A549 (cell line): Measurements from ENCODE around the gene ACSF3. TPM values are rescaled to one million over a fixed set of nuclear protein-coding genes. Genes with fewer than 3 reads are reported as not detected.
A peak's percentile ranks its signal among the peaks of the same experiment; 100 is the strongest.

Source experiments
- ATAC-seq, 2 experiments: fragments of 200-7000 bp in 1 of 2; fragments of >200 bp in 1 of 2; cut with Nextera tagmentation in 1 of 2; cut with Tn5 transposase in 1 of 2; 3 replicates each; pipeline versions ENCODE4 v1.8.0 to v1.9.1; 2018 to 2020; ENCODE audit warnings: mild to moderate bottlenecking in 1 of 2, moderate library complexity in 1 of 2
- CTCF ChIA-PET: fragments of 300-600 bp; sonication (Branson Sonifier 250); formaldehyde crosslinking; extraction: SDS; loops from one replicate; lab custom pipeline; 2021; ENCODE audit warnings: antibody characterized with exemption, inconsistent platforms; lab: Yijun Ruan, JAX
- POLR2A ChIA-PET: fragments of 350-600 bp; formaldehyde crosslinking; extraction: SDS; loops from one replicate; lab custom pipeline; 2021; ENCODE audit warnings: antibody characterized with exemption, inconsistent platforms; lab: Yijun Ruan, JAX
- DNase-seq, 2 experiments: peaks; one replicate each; pipeline versions ENCODE4 v3.0.0 to v3.0.0-alpha.2; 2011 to 2016; ENCODE audit warnings: low read depth in 1 of 2, low spot score in 1 of 2
- FAIRE-seq: peaks from 2 replicates; lab custom pipeline; 2011; peaks lifted over from hg19 to GRCh38; lab: Jason Lieb, UNC
- H3K27ac ChIP-seq, 2 experiments: fragments of >200 bp; sonication (Bioruptor Twin); formaldehyde crosslinking; 3 replicates each; pipeline ENCODE4 v1.5.1; 2016 to 2017
- H3K4me1 ChIP-seq: fragments of >200 bp; sonication (Bioruptor Twin); formaldehyde crosslinking; 3 replicates; pipeline ENCODE4 v1.6.1; 2016
- H3K4me2 ChIP-seq: fragments of >200 bp; sonication (Bioruptor Twin); formaldehyde crosslinking; 3 replicates; pipeline ENCODE4 v1.6.1; 2016
- H3K4me3 ChIP-seq: fragments of >200 bp; sonication (Bioruptor Twin); formaldehyde crosslinking; 3 replicates; pipeline ENCODE4 v1.5.1; 2016
- H3K9me3 ChIP-seq: fragments of >200 bp; sonication (Bioruptor Twin); formaldehyde crosslinking; 3 replicates; pipeline ENCODE4 v1.6.1; 2016
- CBX2 ChIP-seq: fragments of 200-600 bp; sonication (generic); IDR thresholded peaks from 2 replicates; pipeline ENCODE4 v1.6.1; 2016; ENCODE audit warnings: low read depth, mild to moderate bottlenecking, borderline replicate concordance
- CBX8 ChIP-seq: fragments of 200-600 bp; sonication (generic); IDR thresholded peaks from 2 replicates; pipeline ENCODE4 v1.6.1; 2016
- CHD2 ChIP-seq: fragments of 150-350 bp; IDR thresholded peaks from 2 replicates; pipeline ENCODE4 v1.6.1; 2014; ENCODE audit warnings: low read length; ENCODE audit not compliant: partially characterized antibody
- E2F6 ChIP-seq: IDR thresholded peaks from 2 replicates; pipeline ENCODE4 v1.6.1; 2012; ENCODE audit warnings: low read depth, borderline replicate concordance
- EHMT2 ChIP-seq: fragments of 200-600 bp; sonication (generic); IDR thresholded peaks from 2 replicates; pipeline ENCODE4 v1.6.1; 2016; ENCODE audit warnings: antibody characterized with exemption, low read depth, mild to moderate bottlenecking, moderate library complexity
- EP300 ChIP-seq, 2 experiments: fragments of >200 bp; sonication (Bioruptor Twin); formaldehyde crosslinking; IDR thresholded peaks; 2 replicates in 1 of 2; 3 replicates in 1 of 2; pipeline ENCODE4 v1.6.1; 2016 to 2017
- ESRRA ChIP-seq: fragments of 150-350 bp; IDR thresholded peaks from 2 replicates; pipeline ENCODE4 v1.6.1; 2014; ENCODE audit warnings: mild to moderate bottlenecking, low read length, borderline replicate concordance
- HOXB5 ChIP-seq: fragments of 250-450 bp; sonication (Bioruptor Pico); IDR thresholded peaks from 2 replicates; pipeline ENCODE4 v1.5.0; 2020; ENCODE audit warnings: mild to moderate bottlenecking, moderate library complexity
- JUN ChIP-seq, 2 experiments: fragments of >200 bp; sonication (Bioruptor Twin); formaldehyde crosslinking; IDR thresholded peaks; 2 replicates in 1 of 2; 3 replicates in 1 of 2; pipeline ENCODE4 v1.6.1; 2016 to 2017
- JUNB ChIP-seq: fragments of >200 bp; sonication (Bioruptor Twin); formaldehyde crosslinking; IDR thresholded peaks from 2 replicates; pipeline ENCODE4 v1.6.1; 2016
- KDM1A ChIP-seq: fragments of 200-600 bp; sonication (generic); IDR thresholded peaks from 2 replicates; pipeline ENCODE4 v1.6.1; 2016; ENCODE audit warnings: low read depth, mild to moderate bottlenecking
- MAFK ChIP-seq: fragments of 450-650 bp; IDR thresholded peaks from 2 replicates; pipeline ENCODE4 v1.6.1; 2014; ENCODE audit not compliant: partially characterized antibody
- MYC ChIP-seq: IDR thresholded peaks from 2 replicates; pipeline ENCODE4 v1.6.1; 2012; ENCODE audit warnings: mild to moderate bottlenecking, inconsistent platforms, low read length, improper control_type of control experiment, borderline replicate concordance
- NR3C1 ChIP-seq: fragments of >200 bp; sonication (Bioruptor Twin); formaldehyde crosslinking; IDR thresholded peaks from 3 replicates; pipeline ENCODE4 v1.6.1; 2017
- PHF8 ChIP-seq: fragments of 200-600 bp; sonication (generic); IDR thresholded peaks from 2 replicates; pipeline ENCODE4 v1.6.1; 2016; ENCODE audit warnings: low read depth, mild to moderate bottlenecking, antibody characterized with exemption, moderate library complexity, borderline replicate concordance
- POLR2AphosphoS2 ChIP-seq: conservative IDR thresholded peaks from 2 replicates; pipeline ENCODE4 v1.6.1; 2012; ENCODE audit warnings: low read length, improper control_type of control experiment, inconsistent platforms
- REST ChIP-seq: fragments of 200-600 bp; sonication (generic); IDR thresholded peaks from 2 replicates; pipeline ENCODE4 v1.6.1; 2016; ENCODE audit warnings: antibody characterized with exemption, mild to moderate bottlenecking, moderate library complexity
- SMC3 ChIP-seq: fragments of >200 bp; sonication (Bioruptor Twin); formaldehyde crosslinking; IDR thresholded peaks from 3 replicates; pipeline ENCODE4 v1.6.1; 2018; ENCODE audit warnings: inconsistent platforms
- ZC3H11A ChIP-seq: fragments of 450-650 bp; IDR thresholded peaks from 2 replicates; pipeline ENCODE4 v1.6.1; 2014; ENCODE audit warnings: antibody characterized with exemption, mild to moderate bottlenecking
- ZFP36 ChIP-seq: fragments of 450-650 bp; IDR thresholded peaks from 2 replicates; pipeline ENCODE4 v1.6.1; 2014; ENCODE audit warnings: borderline replicate concordance; ENCODE audit not compliant: partially characterized antibody
- WGBS: methylation state at CpG from one replicate; pipeline ENCODE4 v1.1.6; 2017; ENCODE audit errors: missing lambda C conversion rate; 5-methylcytosine and 5-hydroxymethylcytosine counted together
- polyA plus RNA-seq, 4 experiments: library from polyadenylated mRNA; depleted of rRNA in 3 of 4; stranded (reverse); fragments of >200 nt; fragmentation: RNase III in 1 of 4; extraction: RNeasy Plus Mini Kit Qiagen cat#74134 plus additional on column Dnase treatment in 1 of 4; gene quantifications; 2 replicates in 3 of 4; 3 replicates in 1 of 4; pipeline ENCODE4 v1.2.3, GENCODE V29; 2011 to 2017
- TF ChIP-seq, protein P1 (sequence below): IDR thresholded peaks from 2 replicates; pipeline ENCODE4 v1.6.1; 2012
- TF ChIP-seq, protein P2 (sequence below): fragments of >200 bp; sonication (Bioruptor Twin); formaldehyde crosslinking; IDR thresholded peaks from 3 replicates; pipeline ENCODE4 v1.5.1; 2016
- TF ChIP-seq, protein P3 (sequence below): fragments of >200 bp; sonication (Bioruptor Twin); formaldehyde crosslinking; IDR thresholded peaks from 2 replicates; pipeline ENCODE4 v1.6.1; 2016

Gene ACSF3
- polyA plus RNA-seq, 2 of the 4 experiments (the other 2 are of a cell fraction) = 9.8 to 13.1 TPM

DNA sequence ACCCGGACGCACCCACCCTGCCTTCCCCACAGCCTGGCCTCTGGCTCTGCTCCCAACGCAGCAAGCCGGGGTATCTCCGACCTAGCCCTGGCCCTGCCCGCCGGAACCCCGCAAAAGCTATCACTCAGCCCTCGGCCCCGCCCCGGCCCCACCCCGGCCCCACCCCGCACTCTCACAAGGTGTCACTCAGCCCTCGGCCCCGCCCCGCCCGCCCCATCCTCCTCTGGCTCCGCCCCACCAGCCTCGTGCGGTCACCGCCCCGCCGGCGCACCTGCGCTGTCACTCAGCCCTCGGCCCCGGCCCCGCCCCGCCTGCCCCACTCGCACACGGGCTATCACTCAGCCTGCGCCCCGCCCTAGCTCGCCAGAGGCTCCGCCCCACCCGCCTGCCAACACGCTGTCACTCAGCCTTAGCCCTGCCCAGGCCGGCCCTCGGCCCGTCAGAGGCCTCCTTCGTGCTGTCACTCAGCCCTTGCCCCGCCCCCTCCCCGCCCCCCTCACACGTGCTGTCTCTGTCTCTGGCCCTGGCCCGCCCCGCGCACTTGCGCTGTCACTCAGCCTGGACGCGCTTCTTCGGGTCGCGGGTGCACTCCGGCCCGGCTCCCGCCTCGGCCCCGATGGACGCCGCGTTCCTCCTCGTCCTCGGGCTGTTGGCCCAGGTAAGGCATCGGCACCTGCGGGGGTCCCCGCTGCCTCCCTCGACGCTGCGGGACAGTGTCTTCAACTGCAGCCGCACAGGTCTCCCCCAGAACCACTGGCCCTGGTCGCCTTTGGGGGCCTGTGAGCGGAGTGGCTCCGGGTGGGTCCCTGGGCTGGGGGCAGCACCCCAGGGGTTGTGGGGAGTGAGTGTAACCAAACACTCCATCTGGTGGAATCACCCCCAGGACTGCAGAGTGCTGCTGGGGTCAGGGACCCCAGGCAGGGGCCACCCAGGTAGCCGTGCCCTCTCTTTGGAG lies 77.8 kb downstream of the ACSF3 start, which contains the start of gene CDH15 (continued):
- TF ChIP-seq, protein P1, sequence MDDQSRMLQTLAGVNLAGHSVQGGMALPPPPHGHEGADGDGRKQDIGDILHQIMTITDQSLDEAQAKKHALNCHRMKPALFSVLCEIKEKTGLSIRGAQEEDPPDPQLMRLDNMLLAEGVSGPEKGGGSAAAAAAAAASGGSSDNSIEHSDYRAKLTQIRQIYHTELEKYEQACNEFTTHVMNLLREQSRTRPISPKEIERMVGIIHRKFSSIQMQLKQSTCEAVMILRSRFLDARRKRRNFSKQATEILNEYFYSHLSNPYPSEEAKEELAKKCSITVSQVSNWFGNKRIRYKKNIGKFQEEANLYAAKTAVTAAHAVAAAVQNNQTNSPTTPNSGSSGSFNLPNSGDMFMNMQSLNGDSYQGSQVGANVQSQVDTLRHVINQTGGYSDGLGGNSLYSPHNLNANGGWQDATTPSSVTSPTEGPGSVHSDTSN = peak; percentile 92
- no peak for TF ChIP-seq CBX8

DNA sequence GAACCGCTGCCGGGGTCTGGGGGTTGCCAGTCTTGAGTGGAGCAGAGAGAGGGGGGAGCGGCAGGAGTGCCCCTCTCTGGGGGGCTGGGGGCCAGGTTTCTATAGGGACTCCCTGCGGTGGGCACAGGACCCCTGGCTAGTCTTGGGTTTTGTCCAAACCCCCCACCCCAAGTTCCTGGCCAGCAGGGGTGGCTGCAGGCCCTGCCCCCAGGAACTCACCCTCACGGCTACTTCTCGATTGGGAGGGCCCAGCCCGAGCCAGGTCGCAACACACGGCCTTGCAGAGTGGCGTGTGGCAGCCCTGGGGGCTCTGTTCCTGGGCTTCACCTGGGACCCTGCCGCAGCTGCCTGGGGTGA lies 78.5 kb downstream of the ACSF3 start:
- Histone ChIP-seq H3K27ac (no peak overlapping the region), H3K4me1 (peaks cover 17% of the 10 kb centered on the region), H3K4me2 (peak overlapping the region; percentile 85; the same call in 2 of the 3 replicates), H3K9me3 (no peaks in the 10 kb centered on the region), H3K4me3 (no peak overlapping the region; the same call in 2 of the 3 replicates)
- ChIA-PET CTCF (interaction anchor here (1.8 kb wide), 1 partner anchor 435 kb away, joined by 6 read pairs; no protein-coding TSS in a partner anchor), POLR2A (no interaction called here)
- ATAC-seq = no peak
- no peak for FAIRE-seq
- 88% methylated on average over 6 of the region's 11 CpGs for WGBS
- TF ChIP-seq ZC3H11A (no peak), POLR2AphosphoS2 (no peak), NR3C1 (no peak), MYC (no peak), JUN (IDR thresholded peaks at IDR 0.05) (no peak), HOXB5 (CRISPR knock-in tag) (no peak), EHMT2 (no peak), CHD2 (no peak), CBX2 (no peak), MAFK (no peak)
- TF ChIP-seq, protein P2, sequence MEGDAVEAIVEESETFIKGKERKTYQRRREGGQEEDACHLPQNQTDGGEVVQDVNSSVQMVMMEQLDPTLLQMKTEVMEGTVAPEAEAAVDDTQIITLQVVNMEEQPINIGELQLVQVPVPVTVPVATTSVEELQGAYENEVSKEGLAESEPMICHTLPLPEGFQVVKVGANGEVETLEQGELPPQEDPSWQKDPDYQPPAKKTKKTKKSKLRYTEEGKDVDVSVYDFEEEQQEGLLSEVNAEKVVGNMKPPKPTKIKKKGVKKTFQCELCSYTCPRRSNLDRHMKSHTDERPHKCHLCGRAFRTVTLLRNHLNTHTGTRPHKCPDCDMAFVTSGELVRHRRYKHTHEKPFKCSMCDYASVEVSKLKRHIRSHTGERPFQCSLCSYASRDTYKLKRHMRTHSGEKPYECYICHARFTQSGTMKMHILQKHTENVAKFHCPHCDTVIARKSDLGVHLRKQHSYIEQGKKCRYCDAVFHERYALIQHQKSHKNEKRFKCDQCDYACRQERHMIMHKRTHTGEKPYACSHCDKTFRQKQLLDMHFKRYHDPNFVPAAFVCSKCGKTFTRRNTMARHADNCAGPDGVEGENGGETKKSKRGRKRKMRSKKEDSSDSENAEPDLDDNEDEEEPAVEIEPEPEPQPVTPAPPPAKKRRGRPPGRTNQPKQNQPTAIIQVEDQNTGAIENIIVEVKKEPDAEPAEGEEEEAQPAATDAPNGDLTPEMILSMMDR = no peak
- DNase-seq = no peak

GRCh38 chr16:89172528-89173173 lies 79.0 kb downstream of the ACSF3 start:
- Histone ChIP-seq H3K27ac (no peak overlapping the region), H3K4me1 (peaks cover 12% of the 10 kb centered on the region; the same call in 1 of the 3 replicates), H3K9me3 (no peaks in the 10 kb centered on the region), H3K4me3 (no peak overlapping the region), H3K4me2 (no peak overlapping the region)
- no peak for DNase-seq
- POLR2A ChIA-PET = no interaction called here
- ATAC-seq = no peak
- CTCF ChIA-PET = interaction anchor here (1.8 kb wide), 1 partner anchor 435 kb away, joined by 6 read pairs; no protein-coding TSS in a partner anchor
- 46% methylated on average over 4 of the region's 13 CpGs for WGBS
- no peak for FAIRE-seq
- TF ChIP-seq KDM1A (no peak), REST (no peak), PHF8 (no peak), EP300 (IDR thresholded peaks at IDR 0.05) (no peak), MAFK (no peak), JUNB (no peak), MYC (no peak), POLR2AphosphoS2 (no peak), E2F6 (no peak), ZC3H11A (no peak), ZFP36 (no peak), ESRRA (no peak), JUN (IDR thresholded peaks at IDR 0.05) (no peak), NR3C1 (no peak), SMC3 (no peak)
- TF ChIP-seq, protein P1 = no peak
- TF ChIP-seq, protein P3, sequence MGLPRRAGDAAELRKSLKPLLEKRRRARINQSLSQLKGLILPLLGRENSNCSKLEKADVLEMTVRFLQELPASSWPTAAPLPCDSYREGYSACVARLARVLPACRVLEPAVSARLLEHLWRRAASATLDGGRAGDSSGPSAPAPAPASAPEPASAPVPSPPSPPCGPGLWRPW = no peak
